ENCODE data around the gene PIM3.

- TF ChIP-seq CTCF (IDR thresholded peaks at IDR 0.05) (no peak), POLR2A (IDR thresholded peaks at IDR 0.05) (no peak)
Measured at GRCh38 chr22:49972163-49973017, 11.8 kb downstream of the PIM3 start.
